NB4 (cell line): ENCODE data around the gene CAMTA1.

Experiments used
- DNase-seq: peaks from one replicate; pipeline ENCODE4 v3.0.0; 2010; ENCODE audit warnings: low read depth
- H3K4me3 ChIP-seq: one replicate; pipeline ENCODE4 v1.5.1; 2011; ENCODE audit warnings: mild to moderate bottlenecking, low read depth, low read length, moderate library complexity
- MYC ChIP-seq: IDR thresholded peaks from 2 replicates; pipeline ENCODE4 v1.6.1; 2011; ENCODE audit warnings: low read depth, low read length
- POLR2A ChIP-seq: IDR thresholded peaks from 2 replicates; pipeline ENCODE4 v1.6.1; 2011; ENCODE audit warnings: mild to moderate bottlenecking; ENCODE audit not compliant: insufficient read length; ENCODE audit errors: extremely low read depth
- TF ChIP-seq, protein P1 (sequence below): IDR thresholded peaks from 2 replicates; pipeline ENCODE4 v1.6.1; 2011; ENCODE audit warnings: low read depth, low read length
- TF ChIP-seq, protein P2 (sequence below): IDR thresholded peaks from one replicate; pipeline ENCODE4 v1.5.1; 2012; ENCODE audit warnings: low read depth, low read length

Gene CAMTA1

DNA sequence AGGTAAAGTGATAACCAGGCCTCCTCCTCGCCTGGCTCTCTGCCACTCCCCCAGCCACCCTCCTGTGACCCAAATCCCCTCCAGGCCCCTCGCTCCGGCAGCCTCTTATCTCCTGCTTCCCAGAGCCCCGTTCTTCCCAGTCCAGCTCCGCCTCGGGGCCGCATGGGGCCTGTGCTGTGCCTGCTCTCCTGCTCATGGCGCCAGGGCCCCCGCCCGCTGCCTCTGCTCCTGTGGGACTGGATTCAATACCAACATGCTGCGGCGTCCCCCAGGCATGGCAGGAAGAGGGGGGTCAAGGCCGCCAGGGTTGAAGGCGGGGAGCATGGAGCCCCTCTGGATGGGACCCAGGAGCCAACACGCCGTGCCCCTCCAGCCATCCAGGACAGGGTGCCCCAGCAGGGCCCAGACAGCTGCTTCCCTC is 772.8 kb downstream of the CAMTA1 start:
- H3K4me3 ChIP-seq: no peak overlapping the region
- TF ChIP-seq, protein P1, sequence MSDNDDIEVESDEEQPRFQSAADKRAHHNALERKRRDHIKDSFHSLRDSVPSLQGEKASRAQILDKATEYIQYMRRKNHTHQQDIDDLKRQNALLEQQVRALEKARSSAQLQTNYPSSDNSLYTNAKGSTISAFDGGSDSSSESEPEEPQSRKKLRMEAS: no peak
- TF ChIP-seq POLR2A (no peak), MYC (no peak)
- TF ChIP-seq, protein P2, sequence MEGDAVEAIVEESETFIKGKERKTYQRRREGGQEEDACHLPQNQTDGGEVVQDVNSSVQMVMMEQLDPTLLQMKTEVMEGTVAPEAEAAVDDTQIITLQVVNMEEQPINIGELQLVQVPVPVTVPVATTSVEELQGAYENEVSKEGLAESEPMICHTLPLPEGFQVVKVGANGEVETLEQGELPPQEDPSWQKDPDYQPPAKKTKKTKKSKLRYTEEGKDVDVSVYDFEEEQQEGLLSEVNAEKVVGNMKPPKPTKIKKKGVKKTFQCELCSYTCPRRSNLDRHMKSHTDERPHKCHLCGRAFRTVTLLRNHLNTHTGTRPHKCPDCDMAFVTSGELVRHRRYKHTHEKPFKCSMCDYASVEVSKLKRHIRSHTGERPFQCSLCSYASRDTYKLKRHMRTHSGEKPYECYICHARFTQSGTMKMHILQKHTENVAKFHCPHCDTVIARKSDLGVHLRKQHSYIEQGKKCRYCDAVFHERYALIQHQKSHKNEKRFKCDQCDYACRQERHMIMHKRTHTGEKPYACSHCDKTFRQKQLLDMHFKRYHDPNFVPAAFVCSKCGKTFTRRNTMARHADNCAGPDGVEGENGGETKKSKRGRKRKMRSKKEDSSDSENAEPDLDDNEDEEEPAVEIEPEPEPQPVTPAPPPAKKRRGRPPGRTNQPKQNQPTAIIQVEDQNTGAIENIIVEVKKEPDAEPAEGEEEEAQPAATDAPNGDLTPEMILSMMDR: no peak
- no peak for DNase-seq

DNA sequence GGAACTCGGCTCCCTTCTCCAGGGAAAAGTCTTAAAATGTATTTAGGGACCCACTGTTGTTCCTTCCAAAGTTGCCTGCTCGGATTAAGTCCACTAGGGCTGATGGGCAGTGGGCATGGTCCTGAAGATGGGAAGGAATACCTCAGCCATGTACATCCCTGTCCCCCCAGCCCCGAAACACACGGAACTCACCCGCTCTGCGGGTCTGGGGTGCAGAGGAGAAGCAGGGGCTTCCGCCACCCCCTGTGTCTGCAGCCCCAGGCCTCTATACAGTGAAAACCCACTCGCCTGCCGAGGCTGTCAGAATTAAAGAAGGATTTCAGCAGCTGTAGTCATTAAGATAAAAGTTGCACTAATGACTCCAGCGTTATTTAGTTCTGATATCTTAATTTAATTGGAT is 773.2 kb downstream of the CAMTA1 start:
- no peak overlapping the region for H3K4me3 ChIP-seq
- TF ChIP-seq POLR2A (no peak), MYC (no peak)
- TF ChIP-seq, protein P2: no peak
- TF ChIP-seq, protein P1: no peak
- DNase-seq: no peak

DNA sequence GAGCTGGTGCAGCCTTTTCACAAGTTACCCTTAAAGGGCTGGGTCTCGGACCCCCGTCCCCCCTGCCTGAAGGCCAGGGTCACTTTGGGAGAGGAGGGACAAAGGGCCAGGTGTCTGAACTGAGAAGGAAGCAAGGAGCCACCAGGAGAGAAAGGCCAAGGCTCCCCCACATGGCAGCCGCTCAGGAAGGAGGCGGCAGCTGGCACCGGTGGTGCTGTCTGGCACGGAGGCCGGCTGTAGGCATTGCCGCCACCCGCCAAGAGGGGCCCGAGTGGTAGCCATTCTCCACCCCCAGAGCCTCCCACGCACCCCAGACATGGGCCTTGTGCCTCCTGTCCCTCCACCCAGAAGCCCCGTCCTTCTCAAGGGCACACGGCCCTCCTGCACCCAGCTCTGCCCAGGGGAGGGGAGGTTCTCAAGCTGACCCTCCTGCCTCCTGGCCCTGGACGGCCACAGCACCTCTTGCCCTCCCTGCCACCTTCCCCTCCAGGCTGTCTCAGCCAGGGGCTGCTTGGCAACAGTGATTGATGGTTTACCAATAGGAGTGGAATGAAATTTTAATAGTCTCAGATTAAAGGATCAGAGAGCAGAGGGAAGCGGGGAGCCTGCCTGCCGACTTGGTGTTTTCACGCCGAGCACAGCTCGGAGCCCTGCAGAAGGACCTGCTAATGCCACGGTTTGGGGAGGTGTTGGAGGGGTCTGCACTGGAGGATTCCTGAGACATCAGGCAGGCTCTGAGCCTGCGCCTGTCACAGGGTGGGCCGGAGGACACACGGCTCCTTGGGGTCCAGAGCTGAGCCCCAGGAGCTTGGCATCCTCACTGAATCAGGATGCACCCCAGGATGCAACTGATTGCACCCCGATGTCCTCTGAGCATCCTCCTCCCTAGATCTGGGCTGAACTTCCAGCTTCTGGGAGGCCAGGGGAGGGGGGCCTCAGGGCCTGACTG is 773.9 kb downstream of the CAMTA1 start:
- no peak for DNase-seq

DNA sequence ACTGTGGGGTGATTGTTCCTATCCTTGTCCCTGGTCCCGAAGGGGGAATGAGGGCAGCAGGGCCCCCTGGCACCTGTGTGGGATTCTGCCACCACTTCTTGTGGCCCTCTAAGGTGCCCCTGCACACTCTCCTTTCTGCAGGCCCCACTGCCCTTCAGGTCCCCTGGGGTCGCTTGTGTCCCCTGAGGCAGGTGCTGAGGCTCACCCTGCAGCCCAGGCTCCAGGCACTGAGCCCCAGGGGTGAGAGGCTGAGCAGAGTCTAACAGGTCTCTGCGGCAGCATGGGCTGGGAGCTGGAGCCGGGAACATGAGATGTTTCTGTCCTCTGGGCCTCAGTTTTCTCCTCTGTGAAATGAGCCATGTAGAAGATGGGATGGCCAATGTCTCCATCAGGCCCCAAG is 774.9 kb downstream of the CAMTA1 start:
- TF ChIP-seq MYC (no peak), POLR2A (no peak)
- TF ChIP-seq, protein P2: no peak
- TF ChIP-seq, protein P1: no peak
- H3K4me3 ChIP-seq: no peak overlapping the region
- DNase-seq: no peak

More for the DNA sequence above, 773.9 kb downstream of the CAMTA1 start:
- no peak overlapping the region for H3K4me3 ChIP-seq
- TF ChIP-seq, protein P2: no peak
- TF ChIP-seq POLR2A (no peak), MYC (no peak)
- TF ChIP-seq, protein P1: no peak

DNA sequence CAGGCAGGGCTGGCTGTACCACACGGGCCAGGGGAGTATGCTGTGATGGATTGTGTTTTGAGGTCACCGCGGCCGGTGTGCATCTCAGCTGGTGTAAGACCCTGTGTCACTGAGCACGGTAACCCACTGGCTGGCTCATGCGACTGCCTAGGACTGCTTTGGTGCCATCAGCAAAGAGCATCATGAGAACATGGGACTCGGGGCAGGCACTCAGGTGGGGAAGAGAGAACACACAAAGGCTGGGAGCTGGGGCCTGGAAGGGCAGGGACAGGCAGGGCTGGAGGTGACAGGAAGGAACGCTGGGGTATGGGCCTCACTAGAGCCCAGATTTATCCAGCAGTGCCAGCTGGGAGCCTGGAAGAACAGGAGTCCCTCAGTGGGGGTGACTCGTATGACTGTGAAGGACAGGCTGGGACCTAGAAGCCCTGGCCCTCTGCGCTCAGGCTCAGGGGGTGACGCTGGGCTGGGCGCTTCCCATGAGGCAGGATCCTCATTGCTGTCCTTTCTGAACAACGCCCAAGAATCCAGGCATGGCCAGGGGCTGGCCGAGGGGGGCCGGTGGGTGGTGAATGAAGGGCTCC is 775.4 kb downstream of the CAMTA1 start:
- no peak for DNase-seq
- TF ChIP-seq MYC (no peak), POLR2A (no peak)
- TF ChIP-seq, protein P2: no peak
- TF ChIP-seq, protein P1: no peak
- H3K4me3 ChIP-seq: no peak overlapping the region
